ENCODE measurements around the gene ZMAT2.
"Not testable (repeated sequence)": the region's sequence is repeated elsewhere in the genome, so short reads cannot be mapped to it uniquely, and the experiment has no call there.

The ZMAT2 gene

DNA sequence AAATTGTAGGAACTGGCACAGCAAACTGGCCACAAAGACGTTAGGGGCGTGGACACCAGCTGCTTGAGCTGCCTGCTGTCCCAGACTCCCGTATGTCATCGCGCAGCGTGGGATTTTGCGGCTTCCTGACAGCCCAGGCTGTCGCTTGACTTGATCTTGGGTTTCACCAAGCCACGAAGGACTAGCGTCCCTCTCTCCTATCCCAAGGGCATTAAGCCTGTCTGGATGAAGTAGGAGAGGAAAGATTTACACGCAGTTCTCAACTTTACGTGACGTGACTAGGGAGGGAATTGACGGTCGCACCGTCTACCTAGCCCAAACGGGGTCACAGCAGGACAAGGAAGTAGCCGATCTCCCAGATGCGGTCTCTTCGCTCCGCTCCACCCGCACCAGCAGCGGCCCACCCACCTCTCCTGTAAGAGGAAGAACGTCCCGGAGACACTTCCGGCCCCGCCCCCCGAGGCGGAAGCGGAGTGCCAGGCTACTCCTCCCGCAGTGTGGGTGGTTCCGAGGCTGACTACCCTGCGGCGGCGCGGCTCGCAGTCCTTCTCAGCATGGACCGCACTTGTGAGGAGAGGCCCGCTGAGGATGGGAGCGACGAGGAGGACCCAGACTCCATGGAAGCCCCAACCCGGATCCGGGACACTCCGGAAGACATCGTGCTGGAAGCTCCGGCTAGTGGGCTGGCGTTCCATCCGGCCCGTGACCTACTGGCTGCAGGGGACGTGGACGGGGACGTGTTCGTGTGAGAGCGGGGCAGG lies 35.7 kb upstream of the ZMAT2 start, which contains the start of gene WDR55:
TSS of gene WDR55 (plus strand) at position 546 of the 761 bp plus-strand sequence. CDS start at position 555, 9 bp downstream.
- peak within 1 kb of the TSS; percentile 90 for H3K9ac ChIP-seq (ENCODE audit: low read length)
- no peak for TF ChIP-seq EZH2phosphoT487 (IDR thresholded peaks at IDR 0.05; ENCODE audit: low read depth)
- TF ChIP-seq, protein P1, sequence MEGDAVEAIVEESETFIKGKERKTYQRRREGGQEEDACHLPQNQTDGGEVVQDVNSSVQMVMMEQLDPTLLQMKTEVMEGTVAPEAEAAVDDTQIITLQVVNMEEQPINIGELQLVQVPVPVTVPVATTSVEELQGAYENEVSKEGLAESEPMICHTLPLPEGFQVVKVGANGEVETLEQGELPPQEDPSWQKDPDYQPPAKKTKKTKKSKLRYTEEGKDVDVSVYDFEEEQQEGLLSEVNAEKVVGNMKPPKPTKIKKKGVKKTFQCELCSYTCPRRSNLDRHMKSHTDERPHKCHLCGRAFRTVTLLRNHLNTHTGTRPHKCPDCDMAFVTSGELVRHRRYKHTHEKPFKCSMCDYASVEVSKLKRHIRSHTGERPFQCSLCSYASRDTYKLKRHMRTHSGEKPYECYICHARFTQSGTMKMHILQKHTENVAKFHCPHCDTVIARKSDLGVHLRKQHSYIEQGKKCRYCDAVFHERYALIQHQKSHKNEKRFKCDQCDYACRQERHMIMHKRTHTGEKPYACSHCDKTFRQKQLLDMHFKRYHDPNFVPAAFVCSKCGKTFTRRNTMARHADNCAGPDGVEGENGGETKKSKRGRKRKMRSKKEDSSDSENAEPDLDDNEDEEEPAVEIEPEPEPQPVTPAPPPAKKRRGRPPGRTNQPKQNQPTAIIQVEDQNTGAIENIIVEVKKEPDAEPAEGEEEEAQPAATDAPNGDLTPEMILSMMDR (IDR thresholded peaks at IDR 0.05; ENCODE audit: low read depth, low read length), result no peak
- H3K4me3 ChIP-seq (ENCODE audit: low read length), result peak within 1 kb of the TSS; percentile 98
- peak within 1 kb of the TSS; percentile 37 for H3K27ac ChIP-seq (ENCODE audit: low read length)
- peaks cover 9% of the 10 kb centered on the region for H3K36me3 ChIP-seq (replicated peaks; ENCODE audit: low read depth, low read length)
- no peaks in the 10 kb centered on the region for H3K9me3 ChIP-seq (ENCODE audit: insufficient read depth, low read length)
- H3K79me2 ChIP-seq (ENCODE audit: low read length), result peaks cover 21% of the 10 kb centered on the region
- peaks cover 4% of the 10 kb centered on the region; the same call in 1 of the 2 replicates for H3K4me1 ChIP-seq (ENCODE audit: low read length)
- no peaks in the 10 kb centered on the region for H4K20me1 ChIP-seq (ENCODE audit: insufficient read depth, low read length)
- H3K27me3 ChIP-seq (ENCODE audit: low read depth, low read length), result no peaks in the 10 kb centered on the region
- peak within 1 kb of the TSS; percentile 88 for H2AFZ ChIP-seq (ENCODE audit: low read depth, low read length)
- H3K4me2 ChIP-seq (ENCODE audit: low read length), result peak within 1 kb of the TSS; percentile 76

GRCh38 chr5:140671035-140671434 lies 29.2 kb upstream of the ZMAT2 start:
- not testable (repeated sequence) for H3K27me3 ChIP-seq (ENCODE audit: low read depth, low read length); H3K4me1 ChIP-seq (ENCODE audit: low read length); H2AFZ ChIP-seq (ENCODE audit: low read depth, low read length); H3K4me2 ChIP-seq (ENCODE audit: low read length); H3K36me3 ChIP-seq (replicated peaks; ENCODE audit: low read depth, low read length); H3K27ac ChIP-seq (ENCODE audit: low read length); H3K79me2 ChIP-seq (ENCODE audit: low read length); H4K20me1 ChIP-seq (ENCODE audit: insufficient read depth, low read length); H3K9ac ChIP-seq (ENCODE audit: low read length); H3K4me3 ChIP-seq (ENCODE audit: low read length); H3K9me3 ChIP-seq (ENCODE audit: insufficient read depth, low read length)

DNA sequence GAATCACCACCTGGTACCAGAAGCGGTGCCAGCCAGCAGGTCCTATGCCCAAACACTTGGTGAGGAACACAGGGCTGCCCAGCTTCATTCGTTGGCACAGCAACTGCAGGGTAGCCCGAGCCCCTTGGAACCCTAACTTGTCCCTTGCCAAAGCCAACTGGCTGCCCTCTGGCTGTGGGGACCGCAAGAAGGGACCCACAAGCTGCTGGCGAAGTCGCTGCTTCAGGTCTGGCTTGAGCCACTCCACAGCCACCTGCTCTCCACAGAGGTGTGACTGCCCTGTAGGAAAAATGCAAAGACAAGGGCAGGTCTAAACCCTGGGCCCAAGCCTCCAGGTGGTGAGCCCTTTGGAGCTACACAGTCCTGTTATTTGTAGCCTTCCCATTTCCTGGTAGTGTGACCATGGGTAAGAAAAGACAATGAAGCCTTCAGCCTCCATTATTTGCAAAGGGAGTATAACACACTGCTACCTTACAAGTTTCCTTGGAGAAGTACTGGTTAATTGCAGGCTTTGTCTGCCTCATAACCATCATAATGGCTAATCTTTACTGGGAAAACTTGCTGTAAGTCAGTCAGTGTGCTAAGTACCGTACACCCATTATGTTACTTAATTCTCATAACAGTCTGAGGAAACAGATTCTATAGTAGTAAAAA lies 28.6 kb upstream of the ZMAT2 start:
- H3K36me3 ChIP-seq (replicated peaks; ENCODE audit: low read depth, low read length), result peaks cover 11% of the 10 kb centered on the region
- H3K4me2 ChIP-seq (ENCODE audit: low read length), result no peak overlapping the region
- H2AFZ ChIP-seq (ENCODE audit: low read depth, low read length), result no peak overlapping the region
- H3K9ac ChIP-seq (ENCODE audit: low read length), result no peak overlapping the region
- no peaks in the 10 kb centered on the region for H3K27me3 ChIP-seq (ENCODE audit: low read depth, low read length)
- peaks cover 3% of the 10 kb centered on the region; the same call in 1 of the 2 replicates for H3K79me2 ChIP-seq (ENCODE audit: low read length)
- no peak for TF ChIP-seq EZH2phosphoT487 (IDR thresholded peaks at IDR 0.05; ENCODE audit: low read depth)
- TF ChIP-seq, protein P1 (IDR thresholded peaks at IDR 0.05; ENCODE audit: low read depth, low read length), result no peak
- H3K9me3 ChIP-seq (ENCODE audit: insufficient read depth, low read length), result no peaks in the 10 kb centered on the region
- H3K4me1 ChIP-seq (ENCODE audit: low read length), result no peaks in the 10 kb centered on the region
- no peak overlapping the region for H3K4me3 ChIP-seq (ENCODE audit: low read length)
- no peaks in the 10 kb centered on the region for H4K20me1 ChIP-seq (ENCODE audit: insufficient read depth, low read length)
- no peak overlapping the region for H3K27ac ChIP-seq (ENCODE audit: low read length)

GRCh38 chr5:140672455-140673186 lies 27.6 kb upstream of the ZMAT2 start:
- Histone ChIP-seq H4K20me1 (ENCODE audit: insufficient read depth, low read length) (no peaks in the 10 kb centered on the region), H3K4me2 (ENCODE audit: low read length) (no peak overlapping the region), H3K79me2 (ENCODE audit: low read length) (no peaks in the 10 kb centered on the region), H3K36me3 (replicated peaks; ENCODE audit: low read depth, low read length) (peaks cover 8% of the 10 kb centered on the region), H2AFZ (ENCODE audit: low read depth, low read length) (no peak overlapping the region), H3K9ac (ENCODE audit: low read length) (no peak overlapping the region), H3K4me1 (ENCODE audit: low read length) (no peaks in the 10 kb centered on the region), H3K27me3 (ENCODE audit: low read depth, low read length) (no peaks in the 10 kb centered on the region), H3K4me3 (ENCODE audit: low read length) (no peak overlapping the region), H3K27ac (ENCODE audit: low read length) (no peak overlapping the region), H3K9me3 (ENCODE audit: insufficient read depth, low read length) (no peaks in the 10 kb centered on the region)
- TF ChIP-seq, protein P1 (IDR thresholded peaks at IDR 0.05; ENCODE audit: low read depth, low read length), result no peak
- no peak for TF ChIP-seq EZH2phosphoT487 (IDR thresholded peaks at IDR 0.05; ENCODE audit: low read depth)
